KMS-11 (cell line): ENCODE data around the gene LCP1.

Source experiments
- H2AFZ ChIP-seq: fragments of 200-600 bp; sonication (generic); 2 replicates; pipeline ENCODE4 v1.6.1; 2016; ENCODE audit warnings: antibody characterized with exemption, mixed run types, low read depth
- H3K27ac ChIP-seq: fragments of 200-600 bp; sonication (generic); 2 replicates; pipeline ENCODE4 v1.6.1; 2016; ENCODE audit warnings: mild to moderate bottlenecking, mixed run types
- H3K27me3 ChIP-seq: fragments of 200-600 bp; sonication (generic); 2 replicates; pipeline ENCODE4 v1.6.1; 2017; ENCODE audit warnings: mild to moderate bottlenecking, low read depth, mixed run types, moderate library complexity; ENCODE audit not compliant: insufficient read depth
- H3K36me3 ChIP-seq: fragments of 200-600 bp; sonication (generic); 2 replicates; pipeline ENCODE4 v1.6.1; 2017; ENCODE audit warnings: mild to moderate bottlenecking, mixed run types; ENCODE audit not compliant: insufficient read depth
- H3K4me1 ChIP-seq: fragments of 200-600 bp; sonication (generic); 2 replicates; pipeline ENCODE4 v1.6.1; 2016; ENCODE audit warnings: mild to moderate bottlenecking, low read depth, mixed run types; ENCODE audit not compliant: poor library complexity, severe bottlenecking
- H3K4me2 ChIP-seq: fragments of 200-600 bp; sonication (generic); 2 replicates; pipeline ENCODE4 v1.7.0; 2016; ENCODE audit warnings: mild to moderate bottlenecking, mixed run types
- H3K4me3 ChIP-seq: fragments of 200-600 bp; sonication (generic); IDR thresholded peaks from 2 replicates; pipeline ENCODE4 v1.6.1; 2017; ENCODE audit warnings: low read depth, low read length, mixed read lengths; ENCODE audit not compliant: insufficient read depth
- H3K79me2 ChIP-seq: fragments of 200-600 bp; sonication (generic); 2 replicates; pipeline ENCODE4 v1.6.1; 2016; ENCODE audit warnings: low read depth, mixed run types; ENCODE audit not compliant: insufficient read depth
- H3K9ac ChIP-seq: fragments of 200-600 bp; sonication (generic); 2 replicates; pipeline ENCODE4 v1.6.1; 2016; ENCODE audit warnings: mild to moderate bottlenecking, mixed run types
- H4K20me1 ChIP-seq: fragments of 200-600 bp; sonication (generic); 2 replicates; pipeline ENCODE4 v1.6.1; 2016; ENCODE audit warnings: mild to moderate bottlenecking, mixed run types; ENCODE audit not compliant: insufficient read depth
- TF ChIP-seq, protein P1 (sequence below): fragments of 200-600 bp; sonication (generic); conservative IDR thresholded peaks from 2 replicates; pipeline ENCODE4 v1.6.1; 2017; ENCODE audit warnings: low read depth, mild to moderate bottlenecking, antibody characterized with exemption, low read length, moderate library complexity, mixed read lengths

The LCP1 gene

DNA sequence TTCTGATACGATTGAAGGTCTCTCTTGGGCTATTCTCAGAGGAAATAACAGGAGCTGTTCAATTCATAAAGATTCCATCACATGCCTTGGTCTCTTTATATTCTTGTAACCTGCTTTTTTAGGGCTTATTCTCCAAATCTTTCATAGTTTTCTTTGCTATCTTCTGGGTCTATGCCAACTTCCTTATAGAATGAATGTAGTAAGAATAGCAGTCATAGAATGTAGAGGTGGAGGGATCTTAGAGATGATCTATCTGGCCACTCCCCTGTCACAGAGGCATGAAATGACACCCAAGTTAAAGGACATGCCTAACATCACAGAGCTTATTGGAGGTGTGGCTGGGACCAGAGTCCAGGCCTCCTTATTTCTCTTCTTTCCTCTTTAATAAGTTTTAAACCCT, 13.2 kb downstream of the LCP1 start:
- H3K36me3 ChIP-seq: no peaks in the 10 kb centered on the region
- H3K27ac ChIP-seq: no peak overlapping the region
- peaks cover 48% of the 10 kb centered on the region for H3K4me1 ChIP-seq
- no peak overlapping the region for H2AFZ ChIP-seq
- TF ChIP-seq, protein P1, sequence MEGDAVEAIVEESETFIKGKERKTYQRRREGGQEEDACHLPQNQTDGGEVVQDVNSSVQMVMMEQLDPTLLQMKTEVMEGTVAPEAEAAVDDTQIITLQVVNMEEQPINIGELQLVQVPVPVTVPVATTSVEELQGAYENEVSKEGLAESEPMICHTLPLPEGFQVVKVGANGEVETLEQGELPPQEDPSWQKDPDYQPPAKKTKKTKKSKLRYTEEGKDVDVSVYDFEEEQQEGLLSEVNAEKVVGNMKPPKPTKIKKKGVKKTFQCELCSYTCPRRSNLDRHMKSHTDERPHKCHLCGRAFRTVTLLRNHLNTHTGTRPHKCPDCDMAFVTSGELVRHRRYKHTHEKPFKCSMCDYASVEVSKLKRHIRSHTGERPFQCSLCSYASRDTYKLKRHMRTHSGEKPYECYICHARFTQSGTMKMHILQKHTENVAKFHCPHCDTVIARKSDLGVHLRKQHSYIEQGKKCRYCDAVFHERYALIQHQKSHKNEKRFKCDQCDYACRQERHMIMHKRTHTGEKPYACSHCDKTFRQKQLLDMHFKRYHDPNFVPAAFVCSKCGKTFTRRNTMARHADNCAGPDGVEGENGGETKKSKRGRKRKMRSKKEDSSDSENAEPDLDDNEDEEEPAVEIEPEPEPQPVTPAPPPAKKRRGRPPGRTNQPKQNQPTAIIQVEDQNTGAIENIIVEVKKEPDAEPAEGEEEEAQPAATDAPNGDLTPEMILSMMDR: no peak
- no peaks in the 10 kb centered on the region for H3K79me2 ChIP-seq
- H3K9ac ChIP-seq: no peak overlapping the region
- H3K4me2 ChIP-seq: no peak overlapping the region
- H3K27me3 ChIP-seq: 0 out of 2 replicates have a peak, but pooled peaks cover 4% of the 10 kb centered on the region
- no peak overlapping the region for H3K4me3 ChIP-seq
- no peaks in the 10 kb centered on the region for H4K20me1 ChIP-seq

DNA sequence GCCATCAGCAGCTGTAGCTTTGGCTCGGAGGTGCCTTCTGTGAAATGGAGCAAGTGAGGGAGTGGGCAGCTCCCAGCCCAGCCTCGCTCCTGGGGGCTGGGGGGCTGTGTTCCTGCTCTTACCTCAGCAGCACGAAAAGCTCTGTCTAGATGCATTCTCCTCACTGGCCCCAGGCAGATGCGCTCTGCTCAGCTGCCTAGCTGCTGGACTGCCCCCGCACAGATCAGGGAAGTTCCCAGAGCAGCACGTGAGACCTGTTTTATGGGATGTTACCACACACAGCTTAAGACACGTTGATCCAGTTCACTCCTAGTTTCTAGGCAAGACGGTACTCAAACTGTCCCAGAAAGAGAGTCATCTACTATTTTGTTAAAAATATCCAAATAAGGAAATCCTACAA, 13.6 kb downstream of the LCP1 start:
- no peaks in the 10 kb centered on the region for H3K36me3 ChIP-seq
- H3K79me2 ChIP-seq: no peaks in the 10 kb centered on the region
- no peak overlapping the region for H2AFZ ChIP-seq
- TF ChIP-seq, protein P1: no peak
- H3K27me3 ChIP-seq: 0 out of 2 replicates have a peak, but pooled peaks cover 4% of the 10 kb centered on the region
- no peak overlapping the region for H3K4me2 ChIP-seq
- H3K27ac ChIP-seq: no peak overlapping the region
- H4K20me1 ChIP-seq: no peaks in the 10 kb centered on the region
- no peak overlapping the region for H3K4me3 ChIP-seq
- no peak overlapping the region for H3K9ac ChIP-seq
- H3K4me1 ChIP-seq: peaks cover 46% of the 10 kb centered on the region

DNA sequence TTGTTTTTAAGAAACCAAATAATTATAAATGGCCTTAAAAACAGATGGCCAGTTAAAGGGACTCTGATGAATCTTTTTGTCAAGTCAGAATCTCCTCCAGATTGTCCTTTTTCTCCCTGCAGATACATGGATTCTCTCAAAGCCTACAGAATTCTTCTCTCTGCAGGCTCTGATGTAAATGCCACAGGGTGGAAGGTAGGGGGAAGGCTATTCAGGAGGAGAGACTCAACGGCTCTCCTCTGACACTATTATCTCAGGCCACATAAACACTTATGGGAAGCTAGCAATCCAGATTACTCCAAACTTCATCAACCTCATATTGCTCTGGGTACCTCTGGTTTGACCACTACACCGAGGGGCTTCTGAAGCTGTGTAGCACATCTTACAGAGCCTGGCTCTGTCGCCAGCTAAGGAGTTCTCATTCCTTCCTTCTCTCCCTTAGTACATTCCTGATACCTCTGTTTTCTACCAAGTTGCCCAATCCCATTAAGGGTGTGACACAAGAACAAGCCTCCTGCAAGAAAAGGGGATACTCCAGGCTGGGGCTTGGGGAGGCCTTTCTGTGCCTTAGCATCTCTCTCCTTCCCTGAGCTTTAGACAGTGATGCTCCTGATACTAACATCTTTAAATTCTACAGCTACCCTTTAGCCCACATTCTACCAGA, 14.9 kb downstream of the LCP1 start:
- Histone ChIP-seq H3K9ac (no peak overlapping the region), H3K27me3 (0 out of 2 replicates have a peak, but pooled peaks cover 4% of the 10 kb centered on the region), H3K27ac (no peak overlapping the region), H2AFZ (no peak overlapping the region), H3K4me1 (peaks cover 43% of the 10 kb centered on the region), H3K4me3 (no peak overlapping the region), H4K20me1 (no peaks in the 10 kb centered on the region), H3K36me3 (no peaks in the 10 kb centered on the region), H3K79me2 (no peaks in the 10 kb centered on the region), H3K4me2 (no peak overlapping the region)
- TF ChIP-seq, protein P1: no peak

DNA sequence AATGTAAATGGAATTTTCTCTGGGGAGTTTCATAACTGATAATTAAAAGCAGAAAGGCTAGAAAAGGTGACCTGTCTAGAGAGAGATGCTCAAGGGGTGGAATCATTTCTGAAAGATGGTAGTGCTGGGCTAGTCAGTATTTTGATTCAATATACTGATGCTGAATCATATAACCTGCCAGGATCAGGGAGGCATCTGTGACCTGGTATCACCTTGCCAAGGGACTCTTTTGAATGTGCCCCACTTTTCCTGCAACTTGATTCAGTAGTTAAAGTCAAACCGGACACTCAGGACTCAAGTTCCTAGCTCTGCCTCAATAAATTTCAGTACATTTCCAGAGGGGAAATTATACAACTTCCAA, 15.8 kb downstream of the LCP1 start:
- Histone ChIP-seq H3K4me1 (peaks cover 43% of the 10 kb centered on the region), H3K79me2 (no peaks in the 10 kb centered on the region), H3K4me2 (peak overlapping the region; percentile 39), H3K36me3 (no peaks in the 10 kb centered on the region), H3K9ac (no peak overlapping the region), H3K27me3 (0 out of 2 replicates have a peak, but pooled peaks cover 4% of the 10 kb centered on the region), H3K27ac (peak overlapping the region; percentile 49; the same call in 1 of the 2 replicates), H3K4me3 (no peak overlapping the region), H2AFZ (no peak overlapping the region), H4K20me1 (no peaks in the 10 kb centered on the region)
- TF ChIP-seq, protein P1: no peak
